IPS DF 6.9 (cell line): Measurements from ENCODE around the gene BACH2.
"Not testable (repeated sequence)": the region's sequence is repeated elsewhere in the genome, so short reads cannot be mapped to it uniquely, and the experiment has no call there.

Experiments
- DNase-seq: peaks from one replicate; pipeline ENCODE4 v3.0.0-alpha.2; 2013; ENCODE audit warnings: low read depth, low spot score
- H3K27ac ChIP-seq: one replicate; pipeline ENCODE4 v1.5.1; 2013; ENCODE audit warnings: low read length, control low read depth
- H3K27me3 ChIP-seq: 2 replicates; pipeline ENCODE4 v1.6.1; 2013; ENCODE audit warnings: mild to moderate bottlenecking, low read length; ENCODE audit not compliant: control insufficient read depth, insufficient read depth
- H3K36me3 ChIP-seq: 2 replicates; pipeline ENCODE4 v1.6.1; 2013; ENCODE audit warnings: low read length; ENCODE audit not compliant: control insufficient read depth, insufficient read depth
- H3K4me1 ChIP-seq: 2 replicates; pipeline ENCODE4 v1.6.1; 2013; ENCODE audit warnings: low read length; ENCODE audit not compliant: control insufficient read depth, insufficient read depth
- H3K4me3 ChIP-seq: 2 replicates; pipeline ENCODE4 v1.5.1; 2013; ENCODE audit warnings: mild to moderate bottlenecking, low read length
- H3K9me3 ChIP-seq: 2 replicates; pipeline ENCODE4 v1.6.1; 2013; ENCODE audit warnings: low read length, inconsistent platforms; ENCODE audit not compliant: control insufficient read depth, insufficient read depth
- WGBS: extraction: QIAGEN DNeasy Blood & Tissue Kit; methylation state at CpG from one replicate; pipeline ENCODE4 v1.1.7; 2013; ENCODE audit warnings: mixed read lengths, missing lambda C conversion rate; ENCODE audit not compliant: insufficient read length, insufficient coverage; 5-methylcytosine and 5-hydroxymethylcytosine counted together

Gene BACH2

DNA sequence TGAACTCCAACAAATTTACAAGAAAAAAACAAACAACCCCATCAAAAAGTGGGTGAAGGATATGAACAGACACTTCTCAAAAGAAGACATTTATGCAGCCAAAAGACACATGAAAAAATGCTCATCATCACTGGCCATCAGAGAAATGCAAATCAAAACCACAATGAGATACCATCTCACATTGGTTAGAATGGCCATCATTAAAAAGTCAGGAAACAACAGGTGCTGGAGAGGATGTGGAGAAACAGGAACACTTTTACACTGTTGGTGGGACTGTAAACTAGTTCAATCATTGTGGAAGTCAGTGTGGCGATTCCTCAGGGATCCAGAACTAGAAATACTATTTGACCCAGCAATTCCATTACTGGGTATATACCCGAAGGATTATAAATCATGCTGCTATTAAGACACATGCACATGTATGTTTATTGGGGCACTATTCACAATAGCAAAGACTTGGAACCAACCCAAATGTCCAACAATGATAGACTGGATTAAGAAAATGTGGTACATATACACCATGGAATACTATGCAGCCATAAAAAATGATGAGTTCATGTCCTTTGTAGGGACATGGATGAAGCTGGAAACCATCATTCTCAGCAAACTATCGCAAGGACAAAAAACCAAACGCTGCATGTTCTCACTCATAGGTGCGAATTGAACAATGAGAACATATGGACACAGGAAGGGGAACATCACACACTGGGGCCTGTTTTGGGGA lies 264.0 kb downstream of the BACH2 start:
- H3K9me3 ChIP-seq, H3K4me1 ChIP-seq, H3K27me3 ChIP-seq, DNase-seq, H3K27ac ChIP-seq, H3K4me3 ChIP-seq, H3K36me3 ChIP-seq: not testable (repeated sequence)
- no CpG with 5 or more reads among the region's 5 CpGs for WGBS

DNA sequence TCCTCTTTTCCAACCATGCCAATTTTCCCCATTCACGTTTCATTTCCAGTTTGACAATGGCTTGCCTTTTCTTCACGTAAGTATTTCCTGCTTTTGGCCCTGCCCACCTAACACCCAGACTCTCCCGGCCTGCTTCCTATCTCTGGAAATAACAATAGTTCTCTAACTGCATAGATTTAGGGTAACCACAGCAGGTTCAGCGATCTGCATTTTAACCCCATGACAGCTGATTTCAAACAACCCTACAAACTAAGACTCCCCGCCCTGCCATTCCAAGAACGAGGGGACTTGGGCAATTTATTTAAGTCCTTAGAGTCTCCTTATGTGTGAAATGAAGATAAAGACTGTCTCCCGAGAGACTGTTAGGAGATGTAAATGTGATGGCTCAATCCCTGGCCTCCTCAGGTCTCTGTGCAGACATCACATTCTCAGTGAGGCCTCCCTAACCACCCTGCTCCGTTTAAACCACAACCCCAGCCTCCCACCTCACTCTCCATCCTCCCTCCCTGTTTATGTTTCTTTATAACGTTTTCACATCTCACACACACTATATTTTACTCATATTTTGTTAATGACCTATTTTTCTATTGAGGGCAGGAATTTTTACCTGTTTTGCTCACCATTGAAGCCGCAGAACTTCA lies 267.5 kb downstream of the BACH2 start:
- no peak for DNase-seq
- no peaks in the 10 kb centered on the region for H3K27me3 ChIP-seq
- 100% methylated on average over 1 of the region's 10 CpGs for WGBS

DNA sequence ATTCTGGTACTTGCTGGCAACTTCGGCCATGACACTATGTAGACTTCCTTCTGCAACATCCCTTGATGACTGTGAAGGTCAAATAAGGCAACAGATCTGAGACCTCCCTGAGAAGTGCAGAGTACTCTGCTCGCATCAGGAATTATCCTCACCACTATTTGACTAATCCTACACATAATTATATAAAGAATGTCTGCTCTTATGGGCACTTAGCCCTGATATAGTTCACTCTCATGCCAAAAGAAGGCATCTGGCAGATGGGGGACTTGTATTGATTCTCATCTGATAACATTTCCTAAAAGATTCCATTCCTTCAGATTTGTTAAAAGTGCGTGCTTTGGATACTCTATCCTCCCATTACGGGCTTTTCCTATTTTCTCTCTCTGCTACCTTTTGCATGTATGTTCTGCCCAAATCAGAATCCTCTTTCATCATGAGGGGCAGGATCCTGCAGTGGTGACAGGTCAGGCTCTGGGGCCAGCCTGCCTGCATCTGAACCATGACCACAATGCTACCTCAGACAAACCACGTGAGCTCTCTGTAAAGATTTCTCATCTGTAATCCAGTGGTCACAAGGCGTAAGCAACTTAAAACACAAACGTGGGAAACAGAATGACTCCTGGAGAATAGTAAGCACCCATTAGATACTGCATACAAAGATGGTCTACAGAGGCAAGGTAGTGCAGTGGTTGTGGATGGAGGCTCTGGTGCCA lies 268.4 kb downstream of the BACH2 start:
- WGBS = no CpG with 5 or more reads among the region's 7 CpGs
- no peaks in the 10 kb centered on the region for H3K9me3 ChIP-seq
- H3K27me3 ChIP-seq = no peaks in the 10 kb centered on the region

More for the DNA sequence above, 267.5 kb downstream of the BACH2 start:
- H3K4me1 ChIP-seq = no peaks in the 10 kb centered on the region
- H3K9me3 ChIP-seq = no peaks in the 10 kb centered on the region
- no peak overlapping the region for H3K4me3 ChIP-seq
- H3K27ac ChIP-seq = no peak overlapping the region
- no peaks in the 10 kb centered on the region for H3K36me3 ChIP-seq

DNA sequence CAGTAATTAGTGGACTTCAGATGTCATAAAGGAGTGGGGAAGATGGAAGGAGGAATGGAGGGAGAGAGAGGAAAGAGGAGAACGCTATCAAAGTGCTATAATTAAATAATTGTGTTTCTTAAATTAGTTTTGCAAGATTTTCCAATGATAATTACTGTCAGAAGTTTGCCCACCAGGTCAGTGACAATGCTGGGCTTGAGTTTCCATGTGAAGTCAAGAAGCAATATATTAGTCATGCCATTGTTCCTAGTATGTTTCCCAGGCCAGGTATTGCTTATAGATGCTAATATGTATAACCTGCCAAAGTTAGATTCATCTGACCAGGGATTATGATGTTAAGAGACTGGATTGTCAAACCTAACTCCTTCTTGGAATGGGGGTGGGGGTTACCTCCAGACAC lies 270.4 kb downstream of the BACH2 start:
- WGBS = 100% methylated on average over 1 of the region's 1 CpG
- H3K4me1 ChIP-seq = no peaks in the 10 kb centered on the region
- no peak overlapping the region for H3K4me3 ChIP-seq
- no peaks in the 10 kb centered on the region for H3K9me3 ChIP-seq
- no peaks in the 10 kb centered on the region for H3K36me3 ChIP-seq
- H3K27me3 ChIP-seq = no peaks in the 10 kb centered on the region
- no peak overlapping the region for H3K27ac ChIP-seq
- DNase-seq = no peak

More for the DNA sequence above, 268.4 kb downstream of the BACH2 start:
- H3K4me3 ChIP-seq = no peak overlapping the region
- no peak for DNase-seq
- H3K36me3 ChIP-seq = no peaks in the 10 kb centered on the region
- no peaks in the 10 kb centered on the region for H3K4me1 ChIP-seq
- no peak overlapping the region for H3K27ac ChIP-seq

DNA sequence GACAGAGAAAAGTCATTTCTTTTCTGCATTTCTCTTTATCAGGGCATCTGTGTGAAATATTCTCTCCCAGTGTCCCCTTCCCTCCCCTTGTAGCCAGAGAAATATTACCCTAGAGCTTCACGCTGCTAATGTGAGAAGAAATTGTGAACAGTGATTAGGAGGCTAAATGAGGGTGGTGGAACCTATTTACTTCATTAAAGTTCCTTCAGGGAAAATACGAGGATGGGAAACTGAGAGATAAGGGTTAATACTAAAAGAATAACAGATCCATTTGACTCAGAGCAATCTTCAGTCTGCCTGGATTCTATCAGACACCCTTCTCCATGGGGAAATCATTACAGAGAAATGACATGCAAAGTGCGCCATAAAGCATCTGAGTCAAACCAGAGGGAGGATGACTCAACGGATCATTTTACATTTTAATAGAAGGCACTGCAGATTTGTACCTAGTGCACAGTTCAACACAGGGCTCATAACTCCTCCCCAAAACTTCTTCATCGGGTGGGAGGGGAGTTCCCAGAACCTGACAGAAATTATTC lies 271.1 kb downstream of the BACH2 start:
- no peaks in the 10 kb centered on the region for H3K36me3 ChIP-seq

DNA sequence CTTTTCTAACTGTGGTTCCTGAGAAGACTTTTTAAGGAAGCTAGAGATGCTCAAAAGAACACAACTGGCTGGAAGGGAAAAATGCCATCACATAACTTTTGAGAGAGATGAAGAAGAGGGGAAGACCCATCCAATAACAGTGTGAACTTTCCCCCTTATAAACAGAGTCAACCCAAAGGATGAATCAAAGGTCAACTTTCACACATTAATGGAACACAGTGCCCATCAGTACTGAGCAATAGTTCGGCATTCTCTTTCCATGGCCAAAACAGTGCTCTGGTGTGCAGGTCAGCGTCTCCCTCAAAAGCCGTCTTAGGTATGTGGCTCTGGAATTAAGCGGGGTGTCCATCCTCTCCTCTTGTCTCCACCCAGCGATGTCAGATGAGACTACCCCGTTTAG lies 272.0 kb downstream of the BACH2 start:
- no peaks in the 10 kb centered on the region for H3K36me3 ChIP-seq
- WGBS = no CpG with 5 or more reads among the region's 6 CpGs
- DNase-seq = no peak
- no peak overlapping the region for H3K4me3 ChIP-seq
- no peaks in the 10 kb centered on the region for H3K4me1 ChIP-seq
- no peaks in the 10 kb centered on the region for H3K27me3 ChIP-seq
- no peak overlapping the region for H3K27ac ChIP-seq
- H3K9me3 ChIP-seq = no peaks in the 10 kb centered on the region

More for the DNA sequence above, 271.1 kb downstream of the BACH2 start:
- Histone ChIP-seq H3K4me3 (no peak overlapping the region), H3K4me1 (no peaks in the 10 kb centered on the region), H3K9me3 (no peaks in the 10 kb centered on the region), H3K27ac (no peak overlapping the region), H3K27me3 (no peaks in the 10 kb centered on the region)
- WGBS = no CpG with 5 or more reads among the region's 5 CpGs
- no peak for DNase-seq

DNA sequence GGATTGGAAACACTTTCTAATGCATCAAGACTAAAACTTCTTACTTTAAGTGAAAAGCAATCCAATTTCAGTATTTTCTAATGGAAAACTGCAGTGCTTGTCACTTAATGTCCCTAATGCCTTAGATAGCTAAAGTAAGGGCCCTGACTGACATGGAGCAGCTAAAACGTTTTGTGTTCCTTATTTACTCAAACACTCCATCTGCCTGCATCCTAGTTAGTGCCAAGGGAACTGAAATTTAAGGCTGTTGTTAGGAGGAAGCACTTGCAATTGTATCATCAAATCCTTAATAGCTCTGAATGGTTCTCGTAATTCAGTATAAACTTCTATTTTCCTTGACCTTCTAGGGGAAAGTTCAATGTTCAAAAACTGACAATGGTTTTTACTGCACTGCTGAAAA lies 274.9 kb downstream of the BACH2 start:
- no peaks in the 10 kb centered on the region for H3K36me3 ChIP-seq

DNA sequence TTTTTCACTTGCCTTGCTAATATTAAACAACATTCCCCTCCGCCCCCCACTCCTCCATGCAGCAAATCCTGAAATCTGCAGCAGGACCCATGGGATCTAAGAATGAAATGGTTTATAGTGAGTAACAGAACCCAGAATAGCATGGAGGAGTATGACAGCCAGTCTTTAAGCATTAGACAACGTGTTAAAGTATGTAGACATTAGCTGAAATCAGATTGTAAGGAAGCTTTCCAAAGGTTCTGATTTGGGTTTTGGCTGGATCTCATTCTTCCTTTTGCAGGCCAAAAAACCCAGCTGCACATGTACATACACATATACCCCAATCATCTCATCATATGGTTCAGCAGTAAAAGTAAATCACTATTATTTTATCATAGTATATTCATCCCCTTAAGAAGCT lies 275.9 kb downstream of the BACH2 start:
- Histone ChIP-seq H3K27me3 (no peaks in the 10 kb centered on the region), H3K4me3 (no peak overlapping the region), H3K36me3 (no peaks in the 10 kb centered on the region), H3K9me3 (no peaks in the 10 kb centered on the region), H3K27ac (no peak overlapping the region), H3K4me1 (no peaks in the 10 kb centered on the region)
- no peak for DNase-seq
- no CpG with 5 or more reads among the region's 2 CpGs for WGBS

More for the DNA sequence above, 274.9 kb downstream of the BACH2 start:
- WGBS = no CpG with 5 or more reads among the region's 2 CpGs
- no peak overlapping the region for H3K27ac ChIP-seq
- no peak for DNase-seq
- no peaks in the 10 kb centered on the region for H3K27me3 ChIP-seq
- no peak overlapping the region for H3K4me3 ChIP-seq
- H3K4me1 ChIP-seq = no peaks in the 10 kb centered on the region
- no peaks in the 10 kb centered on the region for H3K9me3 ChIP-seq

DNA sequence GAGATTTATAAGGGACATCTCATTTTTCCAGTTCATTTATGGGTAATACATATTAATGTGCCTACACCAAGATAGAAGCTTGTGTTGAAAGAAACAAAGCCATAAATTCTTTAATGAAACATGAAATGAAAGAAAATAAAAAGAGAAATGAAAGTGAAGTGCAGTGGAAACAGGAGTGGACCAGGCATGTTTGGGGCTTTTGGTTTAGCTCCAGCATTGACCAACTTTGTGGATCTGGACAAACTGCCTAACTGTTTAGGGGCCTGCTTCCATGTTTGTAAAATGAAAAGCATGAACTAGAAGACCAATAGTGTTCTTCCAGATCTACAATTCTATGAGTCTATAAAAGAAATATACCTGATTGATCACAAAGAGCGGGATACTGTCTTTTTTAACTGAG lies 277.4 kb downstream of the BACH2 start:
- no peaks in the 10 kb centered on the region for H3K4me1 ChIP-seq
- DNase-seq = no peak
- WGBS = no CpG with 5 or more reads among the region's 1 CpG
- H3K27ac ChIP-seq = no peak overlapping the region
- no peaks in the 10 kb centered on the region for H3K9me3 ChIP-seq
- H3K36me3 ChIP-seq = no peaks in the 10 kb centered on the region
- no peaks in the 10 kb centered on the region for H3K27me3 ChIP-seq
- H3K4me3 ChIP-seq = no peak overlapping the region

DNA sequence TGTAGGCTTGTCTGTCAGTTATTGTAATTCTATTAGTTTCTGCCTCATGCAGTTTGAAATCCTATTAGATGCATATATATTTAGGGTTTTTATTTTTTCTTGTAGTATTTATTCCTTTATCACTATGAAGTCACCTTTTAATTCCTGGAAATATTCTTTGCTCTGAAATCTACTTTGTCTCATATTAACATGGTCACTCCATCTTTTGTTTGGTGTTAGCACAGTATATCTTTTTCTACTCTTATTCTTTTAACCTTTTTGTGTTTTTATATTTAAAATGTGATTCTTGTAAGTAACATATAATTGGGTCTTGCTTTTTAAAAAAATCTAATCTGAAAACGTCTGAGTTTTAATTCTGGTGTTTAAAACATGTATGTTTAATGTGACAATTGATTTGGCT lies 280.8 kb downstream of the BACH2 start:
- H3K36me3 ChIP-seq = no peaks in the 10 kb centered on the region

More for the DNA sequence above, 280.8 kb downstream of the BACH2 start:
- no peaks in the 10 kb centered on the region for H3K4me1 ChIP-seq
- H3K9me3 ChIP-seq = no peaks in the 10 kb centered on the region
- DNase-seq = no peak
- H3K27me3 ChIP-seq = no peaks in the 10 kb centered on the region
- no peak overlapping the region for H3K4me3 ChIP-seq
- WGBS = no CpG with 5 or more reads among the region's 1 CpG
- H3K27ac ChIP-seq = no peak overlapping the region
